Measurements from ENCODE around the gene UBIAD1.
"Not testable (repeated sequence)": the region's sequence is repeated elsewhere in the genome, so short reads cannot be mapped to it uniquely, and the experiment has no call there.

Gene UBIAD1

GRCh38 chr1:11291049-11291448, 18.1 kb downstream of the UBIAD1 start:
- no peak overlapping the region for H3K4me3 ChIP-seq (ENCODE audit: low read depth, low read length)
- no peak for TF ChIP-seq CTCF (IDR thresholded peaks at IDR 0.05; ENCODE audit: low read depth, low read length)

- TF ChIP-seq CTCF (IDR thresholded peaks at IDR 0.05; ENCODE audit: low read depth, low read length): no peak
- no peak overlapping the region for H3K4me3 ChIP-seq (ENCODE audit: low read depth, low read length)
These were observed 20.9 kb downstream of the UBIAD1 start for GRCh38 chr1:11293856-11294255.

- no peak overlapping the region for H3K4me3 ChIP-seq (ENCODE audit: low read depth, low read length)
- TF ChIP-seq CTCF (IDR thresholded peaks at IDR 0.05; ENCODE audit: low read depth, low read length): no peak
These were observed 22.0 kb downstream of the UBIAD1 start for GRCh38 chr1:11294951-11295350.

- no peak overlapping the region for H3K4me3 ChIP-seq (ENCODE audit: low read depth, low read length)
- TF ChIP-seq CTCF (IDR thresholded peaks at IDR 0.05; ENCODE audit: low read depth, low read length): no peak
These were observed 22.9 kb downstream of the UBIAD1 start for GRCh38 chr1:11295905-11296304.

- H3K4me3 ChIP-seq (ENCODE audit: low read depth, low read length): not testable (repeated sequence)
These were observed 24.8 kb downstream of the UBIAD1 start for GRCh38 chr1:11297774-11298173.

GRCh38 chr1:11298390-11299224, 25.6 kb downstream of the UBIAD1 start:
- no peak overlapping the region for H3K4me3 ChIP-seq (ENCODE audit: low read depth, low read length)
- TF ChIP-seq CTCF (IDR thresholded peaks at IDR 0.05; ENCODE audit: low read depth, low read length): no peak

- no peak for TF ChIP-seq CTCF (IDR thresholded peaks at IDR 0.05; ENCODE audit: low read depth, low read length)
- no peak overlapping the region for H3K4me3 ChIP-seq (ENCODE audit: low read depth, low read length)
These were observed 26.2 kb downstream of the UBIAD1 start for GRCh38 chr1:11299225-11299574.

GRCh38 chr1:11301601-11302000, 28.6 kb downstream of the UBIAD1 start:
- no peak overlapping the region for H3K4me3 ChIP-seq (ENCODE audit: low read depth, low read length)
- TF ChIP-seq CTCF (IDR thresholded peaks at IDR 0.05; ENCODE audit: low read depth, low read length): no peak

Measured in WI38 (cell line).